H9 (cell line): Measurements from ENCODE around the gene MRAS. TPM values are rescaled to one million over a fixed set of nuclear protein-coding genes. Genes with fewer than 3 reads are reported as not detected.

Experiments used
- DNase-seq: peaks from one replicate; pipeline ENCODE4 v3.0.0-alpha.2; 2017
- H2AFZ ChIP-seq: one replicate; pipeline ENCODE4 v1.6.1; 2013; ENCODE audit warnings: mild to moderate bottlenecking, low read length, control low read depth, moderate library complexity
- H2AK5ac ChIP-seq: 2 replicates; pipeline ENCODE4 v1.6.1; 2013; ENCODE audit warnings: low read length, control low read depth, mixed read lengths; ENCODE audit not compliant: insufficient read length
- H2BK120ac ChIP-seq: one replicate; pipeline ENCODE4 v1.6.1; 2013; ENCODE audit warnings: low read depth, mild to moderate bottlenecking, low read length, control low read depth, inconsistent platforms; ENCODE audit not compliant: poor library complexity, severe bottlenecking
- H2BK12ac ChIP-seq: 2 replicates; pipeline ENCODE4 v1.6.1; 2013; ENCODE audit warnings: low read length, control low read depth, mixed read lengths, low read depth; ENCODE audit not compliant: insufficient read length
- H2BK15ac ChIP-seq: 2 replicates; pipeline ENCODE4 v1.6.1; 2013; ENCODE audit warnings: low read depth, low read length, control low read depth
- H2BK20ac ChIP-seq: one replicate; pipeline ENCODE4 v1.6.1; 2013; ENCODE audit warnings: low read depth, mild to moderate bottlenecking, low read length, control low read depth, inconsistent platforms; ENCODE audit not compliant: poor library complexity, severe bottlenecking
- H2BK5ac ChIP-seq: 2 replicates; pipeline ENCODE4 v1.6.1; 2013; ENCODE audit warnings: low read length, control low read depth, mixed read lengths; ENCODE audit not compliant: insufficient read length
- H3K14ac ChIP-seq: 2 replicates; pipeline ENCODE4 v1.6.1; 2013; ENCODE audit warnings: low read length, control low read depth; ENCODE audit not compliant: insufficient read depth
- H3K18ac ChIP-seq: 2 replicates; pipeline ENCODE4 v1.6.1; 2013; ENCODE audit warnings: low read depth, mild to moderate bottlenecking, mixed read lengths, low read length, control low read depth; ENCODE audit not compliant: insufficient read length
- H3K23ac ChIP-seq: 2 replicates; pipeline ENCODE4 v1.6.1; 2013; ENCODE audit warnings: low read length, control low read depth, mixed read lengths, low read depth; ENCODE audit not compliant: insufficient read length
- H3K23me2 ChIP-seq: 2 replicates; pipeline ENCODE4 v1.6.1; 2013; ENCODE audit warnings: low read depth, mild to moderate bottlenecking, mixed read lengths, low read length, control low read depth; ENCODE audit not compliant: insufficient read length, poor library complexity, severe bottlenecking
- H3K27ac ChIP-seq: 2 replicates; pipeline ENCODE4 v1.5.1; 2013; ENCODE audit warnings: low read length, control low read depth, mixed read lengths, low read depth; ENCODE audit not compliant: insufficient read length
- H3K27me3 ChIP-seq: 2 replicates; pipeline ENCODE4 v1.6.1; 2013; ENCODE audit warnings: low read length, control low read depth, inconsistent platforms; ENCODE audit not compliant: insufficient read depth
- H3K4ac ChIP-seq: 2 replicates; pipeline ENCODE4 v1.6.1; 2013; ENCODE audit warnings: low read depth, mild to moderate bottlenecking, control low read depth, inconsistent platforms, low read length, moderate library complexity
- H3K4me1 ChIP-seq: 2 replicates; pipeline ENCODE4 v1.6.1; 2013; ENCODE audit warnings: low read length, control low read depth, inconsistent platforms; ENCODE audit not compliant: insufficient read depth
- H3K4me2 ChIP-seq: 2 replicates; pipeline ENCODE4 v1.6.1; 2013; ENCODE audit warnings: low read length, control low read depth, mixed read lengths; ENCODE audit not compliant: insufficient read length, insufficient read depth
- H3K56ac ChIP-seq: 2 replicates; pipeline ENCODE4 v1.6.1; 2013; ENCODE audit warnings: low read depth, mild to moderate bottlenecking, mixed read lengths, low read length, control low read depth; ENCODE audit not compliant: insufficient read length
- H3K79me1 ChIP-seq: 2 replicates; pipeline ENCODE4 v1.6.1; 2013; ENCODE audit warnings: low read depth, mild to moderate bottlenecking, moderate library complexity, low read length, control low read depth, inconsistent platforms; ENCODE audit not compliant: insufficient read depth, poor library complexity, severe bottlenecking
- H3K79me2 ChIP-seq: 2 replicates; pipeline ENCODE4 v1.6.1; 2013; ENCODE audit warnings: low read length, control low read depth, inconsistent platforms; ENCODE audit not compliant: insufficient read depth
- H3K9ac ChIP-seq: 2 replicates; pipeline ENCODE4 v1.6.1; 2013; ENCODE audit warnings: low read length, control low read depth, mixed read lengths; ENCODE audit not compliant: insufficient read length; ENCODE audit errors: extremely low read depth
- H3K9me3 ChIP-seq: one replicate; pipeline ENCODE4 v1.6.1; 2013; ENCODE audit warnings: low read depth, low read length, inconsistent platforms; ENCODE audit not compliant: control insufficient read depth
- H3T11ph ChIP-seq: one replicate; pipeline ENCODE4 v1.6.1; 2013; ENCODE audit warnings: mild to moderate bottlenecking, low read length, control low read depth, inconsistent platforms
- H4K20me1 ChIP-seq: one replicate; pipeline ENCODE4 v1.6.1; 2013; ENCODE audit not compliant: control insufficient read depth, insufficient read length, insufficient read depth
- H4K5ac ChIP-seq: 2 replicates; pipeline ENCODE4 v1.6.1; 2013; ENCODE audit warnings: low read depth, mild to moderate bottlenecking, mixed read lengths, low read length, control low read depth; ENCODE audit not compliant: insufficient read length
- H4K8ac ChIP-seq: replicated peaks from 2 replicates; pipeline ENCODE4 v1.6.1; 2013; ENCODE audit warnings: low read length, control low read depth, mixed read lengths, low read depth; ENCODE audit not compliant: insufficient read length
- H4K91ac ChIP-seq: 2 replicates; pipeline ENCODE4 v1.6.1; 2013; ENCODE audit warnings: low read depth, mild to moderate bottlenecking, moderate library complexity, mixed read lengths, low read length, control low read depth; ENCODE audit not compliant: insufficient read length
- H3K27ac Mint-ChIP-seq, 3 experiments: 2 replicates in 2 of 3; 3 replicates in 1 of 3; pipeline ENCODE4 v1.8.0; 2020 to 2021; ENCODE audit warnings: mixed read lengths in 3 of 3, mild to moderate bottlenecking in 1 of 3, moderate library complexity in 1 of 3
- H3K27me3 Mint-ChIP-seq: 2 replicates; pipeline ENCODE4 v1.8.0; 2021; ENCODE audit warnings: low read depth, mild to moderate bottlenecking, moderate library complexity, mixed read lengths
- H3K36me3 Mint-ChIP-seq, 3 experiments: 2 replicates in 2 of 3; 3 replicates in 1 of 3; pipeline ENCODE4 v1.8.0; 2020 to 2021; ENCODE audit warnings: low read depth in 3 of 3, mixed read lengths in 3 of 3; ENCODE audit not compliant: insufficient read depth in 1 of 3
- H3K4me1 Mint-ChIP-seq, 2 experiments: 2 replicates each; pipeline ENCODE4 v1.8.0; 2020; ENCODE audit warnings: mixed read lengths in 2 of 2
- H3K4me3 Mint-ChIP-seq, 2 experiments: 2 replicates in 1 of 2; 3 replicates in 1 of 2; pipeline ENCODE4 v1.8.0; 2020 to 2021; ENCODE audit warnings: mild to moderate bottlenecking in 2 of 2, mixed read lengths in 2 of 2, moderate library complexity in 1 of 2
- H3K9me3 Mint-ChIP-seq, 2 experiments: 2 replicates in 1 of 2; 3 replicates in 1 of 2; pipeline ENCODE4 v1.8.0; 2020; ENCODE audit warnings: mild to moderate bottlenecking in 2 of 2, mixed read lengths in 2 of 2, moderate library complexity in 1 of 2
- WGBS: extraction: QIAGEN DNeasy Blood & Tissue Kit; methylation state at CpG from one replicate; pipeline ENCODE4 v1.1.7; 2013; ENCODE audit warnings: missing lambda C conversion rate, low lambda C conversion rate, mixed read lengths; ENCODE audit not compliant: insufficient read length; ENCODE audit errors: extremely low coverage; 5-methylcytosine and 5-hydroxymethylcytosine counted together
- total RNA-seq: library from RNA; stranded (reverse); gene quantifications from 2 replicates; pipeline ENCODE4 v1.2.1, GENCODE V29; 2021
- TF ChIP-seq, protein P1 (sequence below): fragments of 200-600 bp; sonication (generic); conservative IDR thresholded peaks from 3 replicates; pipeline ENCODE4 v1.8.0; 2021; ENCODE audit warnings: antibody characterized with exemption, mild to moderate bottlenecking

MRAS gene
- total RNA-seq, 1 experiment from 2014 or later = 10.9 TPM

DNA sequence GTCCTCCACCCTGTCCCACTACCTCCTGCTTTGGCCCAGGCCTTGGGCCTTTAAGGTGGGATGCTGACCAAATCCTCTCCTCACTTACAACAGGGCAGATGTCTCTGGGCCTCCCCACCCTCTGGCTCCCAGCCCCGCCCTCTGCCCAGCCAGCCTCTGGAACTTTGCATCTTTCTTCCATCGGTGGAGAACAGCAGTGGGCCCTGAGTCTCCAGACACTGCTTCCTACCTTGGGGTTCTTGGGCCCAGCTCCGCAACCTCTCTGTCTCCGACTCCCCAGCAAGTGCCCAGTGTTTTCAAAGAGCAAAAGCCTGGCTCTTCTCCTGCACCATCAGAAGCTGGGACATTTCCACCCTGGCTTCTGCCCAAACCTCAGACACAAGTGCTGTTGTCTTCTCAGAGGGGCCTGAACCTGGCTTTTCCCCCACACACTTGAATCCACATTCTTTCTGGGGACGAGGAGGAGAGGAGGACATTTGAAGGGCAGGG is 33.1 kb downstream of the MRAS start:
- no peaks in the 10 kb centered on the region for H3K23me2 ChIP-seq
- WGBS = no CpG with 5 or more reads among the region's 5 CpGs
- no peaks in the 10 kb centered on the region for H3K9me3 ChIP-seq
- H3K18ac ChIP-seq = no peak overlapping the region
- no peaks in the 10 kb centered on the region for H3K27me3 ChIP-seq
- H3K56ac ChIP-seq = no peak overlapping the region
- no peak overlapping the region for H2BK12ac ChIP-seq
- H3K79me1 ChIP-seq = no peaks in the 10 kb centered on the region
- H2BK120ac ChIP-seq = no peak overlapping the region
- TF ChIP-seq, protein P1, sequence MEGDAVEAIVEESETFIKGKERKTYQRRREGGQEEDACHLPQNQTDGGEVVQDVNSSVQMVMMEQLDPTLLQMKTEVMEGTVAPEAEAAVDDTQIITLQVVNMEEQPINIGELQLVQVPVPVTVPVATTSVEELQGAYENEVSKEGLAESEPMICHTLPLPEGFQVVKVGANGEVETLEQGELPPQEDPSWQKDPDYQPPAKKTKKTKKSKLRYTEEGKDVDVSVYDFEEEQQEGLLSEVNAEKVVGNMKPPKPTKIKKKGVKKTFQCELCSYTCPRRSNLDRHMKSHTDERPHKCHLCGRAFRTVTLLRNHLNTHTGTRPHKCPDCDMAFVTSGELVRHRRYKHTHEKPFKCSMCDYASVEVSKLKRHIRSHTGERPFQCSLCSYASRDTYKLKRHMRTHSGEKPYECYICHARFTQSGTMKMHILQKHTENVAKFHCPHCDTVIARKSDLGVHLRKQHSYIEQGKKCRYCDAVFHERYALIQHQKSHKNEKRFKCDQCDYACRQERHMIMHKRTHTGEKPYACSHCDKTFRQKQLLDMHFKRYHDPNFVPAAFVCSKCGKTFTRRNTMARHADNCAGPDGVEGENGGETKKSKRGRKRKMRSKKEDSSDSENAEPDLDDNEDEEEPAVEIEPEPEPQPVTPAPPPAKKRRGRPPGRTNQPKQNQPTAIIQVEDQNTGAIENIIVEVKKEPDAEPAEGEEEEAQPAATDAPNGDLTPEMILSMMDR = no peak
- DNase-seq = no peak
- Mint-ChIP-seq H3K27ac (peak overlapping the region in 2 of 3 experiments; percentile 44 to 78; a peak in 1 of 7 replicates), H3K27me3 (no peaks in the 10 kb centered on the region), H3K9me3 (no peaks in the 10 kb centered on the region; a peak in 2 of 5 replicates), H3K4me1 (peaks cover 3 to 7% of the 10 kb centered on the region in 2 experiments), H3K36me3 (peaks cover 0 to 9% (median 0%) of the 10 kb centered on the region in 3 experiments; a peak in 3 of 7 replicates), H3K4me3 (no peak overlapping the region)
- no peak overlapping the region for H3T11ph ChIP-seq
- no peak overlapping the region for H2AK5ac ChIP-seq
- no peak overlapping the region for H3K23ac ChIP-seq
- H4K8ac ChIP-seq = no peak overlapping the region
- H3K9ac ChIP-seq = no peak overlapping the region
- no peak overlapping the region for H4K5ac ChIP-seq
- no peak overlapping the region for H4K91ac ChIP-seq
- H2BK5ac ChIP-seq = no peak overlapping the region
- H2BK15ac ChIP-seq = no peak overlapping the region
- no peaks in the 10 kb centered on the region for H4K20me1 ChIP-seq
- no peak overlapping the region for H3K27ac ChIP-seq
- H3K79me2 ChIP-seq = no peaks in the 10 kb centered on the region
- no peak overlapping the region for H2AFZ ChIP-seq
- no peak overlapping the region for H3K14ac ChIP-seq
- H2BK20ac ChIP-seq = no peak overlapping the region
- H3K4me2 ChIP-seq = no peak overlapping the region
- H3K4ac ChIP-seq = no peak overlapping the region
- H3K4me1 ChIP-seq = no peaks in the 10 kb centered on the region
